ENCODE results near the gene PPHLN1. TPM values are rescaled to one million over a fixed set of nuclear protein-coding genes. Genes with fewer than 3 reads are reported as not detected.

PPHLN1 gene
- total RNA-seq, 2 donors from 2014 or later = 52.1 to 54.7 TPM

DNA sequence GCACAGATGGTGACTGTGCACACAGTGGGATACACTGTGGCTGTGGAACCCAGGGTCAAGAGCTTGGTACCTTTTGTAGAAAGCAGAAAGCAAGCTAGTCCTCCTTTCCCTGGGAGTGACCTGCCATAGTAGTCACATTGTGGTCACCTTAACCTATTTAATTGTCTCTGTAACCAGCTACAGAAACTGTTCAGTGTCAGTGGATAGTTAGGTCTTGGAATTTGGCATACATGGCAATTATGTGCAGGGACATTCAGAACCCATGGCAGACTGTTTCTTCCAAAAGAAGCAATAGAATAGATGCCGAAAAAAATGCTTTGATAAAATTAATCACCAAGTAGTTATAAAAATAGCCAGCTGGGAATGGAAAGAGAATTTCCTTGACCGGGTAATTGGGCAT, 30.4 kb downstream of the PPHLN1 start:
- Histone ChIP-seq H3K36me3 (no peaks in the 10 kb centered on the region), H3K27ac (no peak overlapping the region), H3K4me3 (no peak overlapping the region), H3K4me1 (replicated peaks) (no peaks in the 10 kb centered on the region), H3K9me3 (no peaks in the 10 kb centered on the region), H3K27me3 (replicated peaks; ENCODE audit: insufficient read depth) (no peaks in the 10 kb centered on the region)
- intact Hi-C loops (cut with DNase I) = no loop called here
- WGBS = 73% methylated on average over 2 of the region's 2 CpGs
- TF ChIP-seq POLR2AphosphoS5 (IDR thresholded peaks at IDR 0.05) (no peak), CTCF (IDR thresholded peaks at IDR 0.05) (no peak), POLR2A (IDR thresholded peaks at IDR 0.05) (no peak)
- DNase-seq (ENCODE audit: low spot score) = no peak

DNA sequence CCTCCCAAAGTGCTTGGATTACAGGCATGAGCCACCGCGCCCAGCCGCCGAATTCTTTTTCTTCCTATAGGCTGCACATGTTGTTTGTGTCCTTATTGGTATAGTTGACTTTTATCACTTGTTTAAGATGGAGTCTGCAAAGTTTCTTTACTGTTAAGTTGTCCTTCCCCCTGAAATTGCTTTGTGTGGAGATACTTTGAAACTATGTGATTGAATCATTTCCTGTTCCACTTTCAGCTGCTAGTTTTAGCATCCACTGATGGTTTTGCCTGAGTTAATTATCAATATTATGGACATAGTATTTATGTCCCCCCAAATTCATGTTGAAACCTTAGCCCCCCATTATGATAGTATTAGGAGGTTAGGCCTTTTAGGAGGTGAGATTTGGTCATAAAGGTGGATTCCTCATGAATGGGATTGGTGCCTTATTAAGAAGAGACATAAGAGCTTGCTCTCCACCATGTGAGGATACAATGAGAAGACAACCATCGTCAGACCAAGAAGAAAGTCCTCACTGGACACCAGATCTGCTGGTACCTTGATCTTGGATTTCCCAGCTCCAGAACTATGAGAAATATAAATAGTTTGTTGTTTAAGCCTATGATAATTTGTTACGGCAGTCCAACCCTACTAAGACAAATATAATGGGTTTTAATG, 34.9 kb downstream of the PPHLN1 start:
- H3K27ac ChIP-seq = no peak overlapping the region
- H3K36me3 ChIP-seq = no peaks in the 10 kb centered on the region
- H3K9me3 ChIP-seq = no peaks in the 10 kb centered on the region
- WGBS = 95% methylated on average over 6 of the region's 6 CpGs
- H3K4me3 ChIP-seq = no peak overlapping the region
- TF ChIP-seq POLR2A (IDR thresholded peaks at IDR 0.05) = no peak
- no peak for TF ChIP-seq POLR2AphosphoS5 (IDR thresholded peaks at IDR 0.05)
- TF ChIP-seq CTCF (IDR thresholded peaks at IDR 0.05) = no peak
- H3K27me3 ChIP-seq (replicated peaks; ENCODE audit: insufficient read depth) = no peaks in the 10 kb centered on the region
- no peaks in the 10 kb centered on the region for H3K4me1 ChIP-seq (replicated peaks)
- intact Hi-C loops (cut with DNase I) = no loop called here
- no peak for DNase-seq (ENCODE audit: low spot score)

- intact Hi-C loops (cut with DNase I) = no loop called here
- DNase-seq (ENCODE audit: low spot score) = no peak
- no peaks in the 10 kb centered on the region for H3K36me3 ChIP-seq
- WGBS = 88% methylated on average over 4 of the region's 4 CpGs
- H3K9me3 ChIP-seq = no peaks in the 10 kb centered on the region
- H3K27ac ChIP-seq = no peak overlapping the region
- H3K27me3 ChIP-seq (replicated peaks; ENCODE audit: insufficient read depth) = no peaks in the 10 kb centered on the region
- H3K4me3 ChIP-seq = no peak overlapping the region
- H3K4me1 ChIP-seq (replicated peaks) = no peaks in the 10 kb centered on the region
- no peak for TF ChIP-seq CTCF (IDR thresholded peaks at IDR 0.05)
- no peak for TF ChIP-seq POLR2A (IDR thresholded peaks at IDR 0.05)
- no peak for TF ChIP-seq POLR2AphosphoS5 (IDR thresholded peaks at IDR 0.05)
Measured at GRCh38 chr12:42361909-42362646, 36.1 kb downstream of the PPHLN1 start.

- TF ChIP-seq POLR2A (IDR thresholded peaks at IDR 0.05) (no peak), POLR2AphosphoS5 (IDR thresholded peaks at IDR 0.05) (no peak), CTCF (IDR thresholded peaks at IDR 0.05) (no peak)
Measured at GRCh38 chr12:42362647-42363260, 36.8 kb downstream of the PPHLN1 start.

More at GRCh38 chr12:42362647-42363260, 36.8 kb downstream of the PPHLN1 start:
- no peak overlapping the region for H3K4me3 ChIP-seq
- no peaks in the 10 kb centered on the region for H3K27me3 ChIP-seq (replicated peaks; ENCODE audit: insufficient read depth)
- no peak for DNase-seq (ENCODE audit: low spot score)
- no peak overlapping the region for H3K27ac ChIP-seq
- intact Hi-C loops (cut with DNase I) = no loop called here
- H3K9me3 ChIP-seq = no peaks in the 10 kb centered on the region
- H3K4me1 ChIP-seq (replicated peaks) = no peaks in the 10 kb centered on the region
- H3K36me3 ChIP-seq = no peaks in the 10 kb centered on the region
